ENCODE measurements around the gene FAM168B.

FAM168B gene

GRCh38 chr2:131056932-131057287 lies 36.4 kb downstream of the FAM168B start:
- no peak for DNase-seq (ENCODE audit: insufficient read length, low spot score)
- no peak for FAIRE-seq

DNA sequence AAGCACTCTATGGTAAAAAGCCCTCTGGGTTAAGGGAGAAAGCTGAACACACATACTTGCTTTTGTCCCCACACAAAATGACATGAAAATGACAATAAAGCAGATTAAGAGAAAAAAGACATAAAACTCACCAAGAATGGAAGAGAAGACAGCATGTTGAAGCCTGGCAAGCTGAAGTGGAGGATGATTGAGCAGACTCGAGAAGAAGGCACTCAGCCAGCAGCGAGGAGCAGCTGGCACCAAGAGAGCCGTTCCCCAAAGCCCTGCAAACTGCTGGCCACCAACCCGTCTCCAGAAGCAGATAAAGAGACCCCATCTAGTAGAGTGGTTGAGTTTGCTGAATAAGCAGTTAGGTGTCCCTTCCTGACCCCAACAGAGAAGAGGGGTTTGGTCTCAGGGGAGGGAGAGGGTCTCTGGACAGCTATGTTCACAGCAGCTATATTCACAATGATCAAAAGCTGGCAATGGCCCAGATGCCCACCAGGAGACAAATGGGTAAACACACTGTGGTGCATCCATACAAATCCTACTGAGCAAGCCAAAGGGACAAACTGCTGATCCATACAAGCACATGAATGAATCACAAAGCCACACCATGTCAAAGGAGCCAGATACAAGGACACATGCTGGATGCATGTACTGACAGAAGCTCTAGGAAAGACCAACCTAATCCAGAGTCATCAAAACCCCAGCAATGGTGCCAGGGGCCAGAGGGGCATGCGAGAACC lies 36.9 kb downstream of the FAM168B start:
- FAIRE-seq = no peak
- no peak for DNase-seq (ENCODE audit: insufficient read length, low spot score)

DNA sequence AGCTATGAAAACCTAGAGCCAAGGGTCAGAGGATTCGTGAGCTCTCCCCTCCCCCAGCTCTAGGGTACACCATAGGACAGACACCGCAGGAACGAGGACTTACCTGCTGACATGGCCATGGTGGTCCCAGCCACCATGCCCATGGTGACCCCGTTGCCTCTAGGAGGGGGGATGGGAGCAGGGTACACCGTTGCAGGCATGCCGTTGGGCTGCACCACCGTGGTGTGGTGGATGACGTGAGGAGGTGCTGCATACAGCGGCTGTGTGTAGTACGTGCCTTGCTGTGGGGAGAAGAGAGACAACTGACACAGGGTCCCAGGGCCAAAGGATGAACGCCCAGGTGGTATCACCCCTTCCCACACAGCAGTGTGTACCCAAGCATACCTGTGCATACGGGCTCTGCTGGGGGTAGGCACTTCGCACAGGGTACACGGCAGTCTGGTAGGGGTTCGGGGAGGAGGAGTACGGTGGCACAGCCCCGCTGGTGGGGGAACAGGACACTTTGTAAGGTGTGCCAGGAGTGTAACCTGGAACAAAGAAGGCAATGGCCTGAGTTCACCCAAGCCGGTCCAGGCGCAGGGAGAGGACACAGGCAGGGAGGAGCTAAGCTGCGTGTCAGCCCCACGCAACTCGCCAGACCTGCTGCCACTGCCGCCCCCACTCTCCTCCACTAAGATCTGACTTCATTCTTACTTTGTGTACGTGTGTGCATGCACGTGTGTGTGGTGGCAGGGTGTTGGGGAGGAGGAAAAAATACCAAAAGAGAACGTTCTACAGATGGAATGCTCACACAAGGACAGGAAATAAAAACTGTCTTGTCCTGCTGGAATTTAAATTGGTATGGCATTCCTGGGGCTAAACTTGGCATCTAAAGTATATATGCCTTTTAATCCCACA lies 37.8 kb downstream of the FAM168B start:
- DNase-seq (ENCODE audit: insufficient read length, low spot score) = no peak

GRCh38 chr2:131054488-131054887 lies 38.8 kb downstream of the FAM168B start:
- no peak for FAIRE-seq

More for the DNA sequence above, 37.8 kb downstream of the FAM168B start:
- FAIRE-seq = no peak

DNA sequence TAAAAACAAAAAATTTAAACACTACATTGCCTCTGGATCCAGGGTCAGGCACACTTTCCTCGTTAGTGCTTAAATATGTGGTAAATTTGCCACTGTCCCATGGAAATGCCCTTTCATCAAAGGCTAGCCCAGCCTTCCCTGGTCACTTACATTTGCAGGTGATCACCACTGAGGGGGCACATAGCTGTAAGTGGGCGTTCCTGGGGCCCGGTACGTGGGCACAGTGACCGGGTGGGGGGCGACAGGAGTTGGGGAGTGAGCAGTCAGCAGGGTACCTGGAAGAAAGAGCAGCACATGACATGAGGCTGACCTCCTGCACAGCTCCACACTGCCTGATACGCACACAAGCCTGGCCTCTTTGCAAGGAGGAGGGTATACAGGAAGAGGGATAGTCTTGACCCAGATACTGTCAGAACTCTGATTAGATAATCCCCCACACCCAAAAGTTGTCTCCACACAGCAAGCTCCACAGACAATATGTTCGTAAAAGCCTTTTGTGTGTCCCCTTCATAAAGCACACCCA lies 40.5 kb downstream of the FAM168B start:
- no peak for DNase-seq (ENCODE audit: insufficient read length, low spot score)
- no peak for FAIRE-seq

More at GRCh38 chr2:131054488-131054887, 38.8 kb downstream of the FAM168B start:
- no peak for DNase-seq (ENCODE audit: insufficient read length, low spot score)

DNA sequence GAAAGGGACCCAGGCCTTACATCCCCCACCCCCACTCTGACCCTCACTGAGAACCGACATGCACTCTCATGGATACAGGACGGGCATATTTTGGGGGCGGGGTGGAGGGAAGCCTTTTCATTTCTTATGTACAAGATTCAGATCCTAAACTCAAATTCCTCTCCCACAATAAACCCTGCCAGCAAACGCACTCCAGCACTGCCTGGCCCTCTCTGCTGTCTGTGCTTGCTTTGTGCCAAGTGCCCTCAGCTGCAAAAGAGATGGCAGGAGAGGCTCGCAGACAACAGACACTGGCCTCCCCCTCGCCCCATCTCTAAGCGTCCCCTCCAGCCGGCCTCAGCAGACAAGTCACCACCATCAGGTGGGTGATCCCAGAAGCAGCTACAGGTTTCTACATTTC lies 42.4 kb downstream of the FAM168B start:
- no peak for FAIRE-seq
- no peak for DNase-seq (ENCODE audit: insufficient read length, low spot score)

DNA sequence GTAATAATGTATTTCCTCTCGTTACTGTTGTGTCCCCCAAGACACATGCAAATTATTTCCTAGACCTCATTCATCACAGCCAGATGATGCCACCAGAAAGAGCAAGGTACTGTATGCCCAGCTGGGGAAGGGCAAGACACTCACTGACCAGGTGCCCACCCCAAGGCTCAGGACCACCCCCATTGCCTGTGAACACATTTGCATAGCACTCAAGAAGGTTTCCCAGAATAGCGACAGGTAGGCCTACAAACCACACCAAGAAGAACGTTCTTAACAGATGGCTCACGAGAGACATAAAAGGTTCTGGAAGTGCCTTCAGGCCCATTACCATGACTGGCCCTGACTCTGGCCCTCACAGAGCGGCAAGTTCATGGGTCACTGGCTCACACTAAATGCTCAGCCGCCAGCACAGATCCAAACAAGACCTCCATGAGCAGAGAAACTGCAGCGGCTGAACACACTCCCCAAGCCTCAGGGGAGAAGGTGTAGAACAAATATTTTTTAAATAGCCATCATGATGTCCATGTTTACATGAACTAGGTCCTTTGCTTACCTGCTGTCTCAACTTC lies 44.0 kb downstream of the FAM168B start:
- DNase-seq (ENCODE audit: insufficient read length, low spot score) (no peak), FAIRE-seq (peak; percentile 38)

DNA sequence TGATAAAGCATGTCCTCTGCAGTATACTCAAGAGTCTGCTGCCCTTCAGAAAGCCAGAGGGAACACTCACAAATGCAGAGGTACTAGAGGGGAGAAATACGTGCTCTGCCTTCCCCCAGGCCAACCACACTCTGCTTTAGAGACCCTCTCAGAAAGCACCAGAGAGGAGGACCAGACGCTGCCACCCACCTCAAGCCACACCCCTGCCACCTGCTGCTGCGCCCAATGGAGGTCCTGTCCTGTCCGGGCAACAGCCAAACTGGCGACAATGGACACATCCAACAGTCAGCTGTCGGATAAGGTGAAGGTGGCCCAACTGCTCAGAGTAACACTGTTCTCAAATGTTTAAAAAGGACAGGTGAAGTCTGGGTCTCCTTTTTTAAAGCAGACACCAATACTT lies 44.6 kb downstream of the FAM168B start:
- no peak for DNase-seq (ENCODE audit: insufficient read length, low spot score)
- no peak for FAIRE-seq

- DNase-seq (ENCODE audit: insufficient read length, low spot score) (no peak), FAIRE-seq (no peak)
These were observed 45.2 kb downstream of the FAM168B start for GRCh38 chr2:131047920-131048560.

GRCh38 chr2:131046918-131047652 lies 46.2 kb downstream of the FAM168B start:
- FAIRE-seq (no peak), DNase-seq (ENCODE audit: insufficient read length, low spot score) (no peak)

DNA sequence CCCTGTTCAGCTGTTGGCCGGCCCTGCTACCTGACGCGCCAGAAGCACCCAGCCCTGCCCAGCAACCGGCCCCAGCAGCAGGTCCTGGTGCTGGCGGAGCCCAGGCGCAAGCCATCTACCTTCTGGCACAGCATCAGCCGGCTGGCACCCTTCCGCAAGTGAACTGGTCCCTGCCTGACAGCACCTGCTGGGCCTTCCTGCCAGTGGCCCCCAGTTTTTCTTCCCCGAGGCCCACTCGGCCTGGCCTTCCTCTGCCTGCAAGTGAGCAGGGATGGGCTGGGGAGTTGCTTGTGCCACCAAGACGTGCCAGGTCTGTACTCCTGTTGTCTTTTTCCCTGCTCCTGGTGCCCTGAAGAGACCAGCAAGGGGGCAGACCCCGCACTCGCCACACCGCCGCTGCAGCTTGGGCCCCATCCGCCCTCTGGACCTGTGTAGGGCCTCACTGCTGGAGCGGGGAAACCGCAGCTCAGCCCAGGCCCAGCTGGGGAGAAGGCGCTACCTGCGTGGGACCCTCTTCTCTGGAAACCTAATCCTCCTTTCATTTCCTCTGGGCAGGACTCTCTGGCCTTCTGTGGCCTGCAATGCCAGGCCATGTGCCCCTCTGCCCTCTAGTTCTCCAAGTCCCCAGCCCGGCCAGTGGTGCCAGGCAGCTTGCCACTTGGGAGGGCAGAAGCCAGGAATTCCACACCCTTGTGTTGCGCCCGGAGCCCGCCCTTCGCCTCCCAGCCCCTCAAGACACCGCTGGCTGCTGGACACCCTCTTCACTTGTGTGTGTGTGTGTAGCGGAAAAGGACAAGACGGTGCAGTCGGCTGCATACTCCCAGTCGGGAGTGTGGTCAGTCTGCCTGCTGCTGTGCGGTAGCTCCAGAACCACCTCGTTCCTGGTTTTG lies 47.0 kb downstream of the FAM168B start:
- no peak for DNase-seq (ENCODE audit: insufficient read length, low spot score)

DNA sequence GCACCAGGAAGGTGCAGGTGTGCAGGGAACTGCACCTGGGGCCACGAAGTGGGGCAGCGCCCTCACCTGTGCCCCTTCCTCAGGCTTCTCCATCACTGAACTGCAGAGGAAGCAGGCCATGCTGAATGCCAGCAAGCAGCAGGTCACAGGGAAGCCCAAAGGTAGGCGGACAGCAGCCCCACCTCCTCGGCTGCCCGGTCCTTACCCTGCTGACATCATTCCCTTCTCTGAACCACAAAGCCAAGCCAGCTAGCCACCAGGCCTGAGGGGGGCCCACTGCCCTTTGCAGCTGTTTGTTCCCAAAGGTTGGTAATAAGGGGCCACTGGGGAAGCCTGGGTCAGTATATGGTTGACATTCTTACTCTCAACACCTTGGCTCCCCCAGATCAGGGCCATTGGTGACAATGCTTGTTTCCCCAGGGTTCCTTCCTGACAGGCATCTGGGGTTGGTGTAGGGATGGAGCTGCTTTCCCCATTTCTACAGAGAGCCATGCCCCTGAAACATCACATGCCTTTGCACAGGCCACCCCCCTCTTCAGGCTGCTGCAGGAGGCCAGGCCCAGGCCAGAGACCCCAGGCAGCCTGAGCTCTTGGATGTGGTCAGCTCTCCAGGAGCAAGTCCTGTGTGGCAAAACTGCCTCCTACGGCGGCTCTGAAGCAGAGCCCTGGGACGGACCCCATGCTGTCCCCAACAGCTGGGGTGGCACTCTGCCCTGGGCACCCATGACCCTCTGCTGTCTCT lies 47.8 kb downstream of the FAM168B start:
- DNase-seq (ENCODE audit: insufficient read length, low spot score) (no peak), FAIRE-seq (no peak)

More for the DNA sequence above, 47.0 kb downstream of the FAM168B start:
- FAIRE-seq = no peak

DNA sequence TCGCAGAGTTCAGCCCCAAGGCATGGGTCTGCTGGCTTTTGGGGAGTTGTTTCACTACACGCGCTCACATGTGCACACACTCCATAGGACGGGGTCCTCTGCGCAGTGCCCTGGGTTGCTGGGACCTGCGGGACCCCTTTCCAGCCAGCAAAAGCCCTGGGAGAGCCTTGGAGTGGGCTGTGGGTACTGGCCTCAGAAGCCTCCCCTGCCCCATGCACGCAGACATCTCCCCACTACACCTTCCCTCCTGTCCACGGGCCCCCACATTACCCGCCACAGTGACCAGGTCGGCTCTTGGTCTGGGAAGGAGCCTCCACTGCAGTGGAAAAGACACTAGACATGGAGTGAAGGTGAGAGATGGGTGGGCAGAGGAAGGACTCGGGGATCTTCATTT lies 48.5 kb downstream of the FAM168B start:
- no peak for FAIRE-seq
- no peak for DNase-seq (ENCODE audit: insufficient read length, low spot score)

DNA sequence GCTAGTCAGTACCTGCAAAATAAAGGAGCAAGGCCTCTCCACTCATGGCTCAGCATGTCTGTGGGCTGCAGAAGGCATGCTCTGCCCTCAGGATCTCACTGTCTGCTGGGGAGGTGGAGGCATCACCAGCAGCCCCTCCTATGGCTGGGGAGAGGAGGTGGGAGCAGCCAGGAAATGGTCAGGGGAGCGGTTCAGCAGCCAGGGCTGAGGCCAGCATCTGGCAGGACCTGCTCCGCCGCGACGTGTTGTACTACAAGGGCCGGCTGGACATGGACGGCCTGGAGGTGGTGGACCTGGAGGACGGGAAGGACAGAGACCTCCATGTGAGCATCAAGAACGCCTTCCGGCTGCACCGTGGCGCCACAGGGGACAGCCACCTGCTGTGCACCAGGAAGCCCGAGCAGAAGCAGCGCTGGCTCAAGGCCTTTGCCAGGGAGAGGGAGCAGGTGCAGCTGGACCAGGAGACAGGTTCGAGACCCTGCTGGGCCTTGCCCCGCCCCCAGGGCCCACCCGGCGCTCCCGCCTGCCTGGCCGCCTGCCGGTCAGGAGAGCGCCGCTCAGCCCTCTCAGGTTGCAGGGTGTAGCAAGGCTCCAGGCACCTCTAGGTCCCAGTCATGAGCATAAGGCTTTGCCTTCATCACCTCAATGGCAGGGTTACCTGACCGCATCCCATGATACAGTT lies 49.0 kb downstream of the FAM168B start:
- FAIRE-seq (no peak), DNase-seq (ENCODE audit: insufficient read length, low spot score) (no peak)

GRCh38 chr2:131043199-131044074 lies 49.8 kb downstream of the FAM168B start:
- no peak for DNase-seq (ENCODE audit: insufficient read length, low spot score)
- no peak for FAIRE-seq

DNA sequence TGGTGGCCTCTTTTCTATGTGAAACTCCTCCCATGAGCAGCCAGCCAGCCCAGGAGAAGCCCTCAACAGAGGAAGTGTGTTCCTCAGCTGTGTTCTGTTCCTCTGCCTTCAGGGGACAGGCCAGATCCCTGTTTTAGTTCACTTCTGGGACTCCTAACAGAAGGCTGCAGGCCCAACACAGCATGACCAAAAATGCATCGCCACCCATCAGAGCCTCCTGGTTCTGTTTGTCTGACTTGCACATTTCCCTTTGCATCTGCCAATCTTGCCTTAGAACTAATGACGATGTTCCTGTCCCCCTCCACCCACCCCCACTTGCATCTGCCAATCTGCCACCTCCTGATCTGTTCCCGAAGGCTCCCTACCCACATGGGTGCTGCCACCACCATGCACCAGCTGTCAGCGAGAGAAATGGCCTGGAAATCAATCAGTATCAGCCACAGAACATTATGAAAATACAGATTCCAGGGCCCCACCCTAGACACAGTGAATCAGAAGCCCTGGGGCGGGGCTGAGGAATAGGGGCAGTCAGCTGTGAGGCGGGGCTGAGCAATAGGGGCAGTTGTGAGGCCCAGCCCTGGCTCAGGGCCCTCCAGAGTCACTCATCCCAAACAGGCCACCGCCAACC lies 51.0 kb downstream of the FAM168B start:
- DNase-seq (ENCODE audit: insufficient read length, low spot score) = no peak
- no peak for FAIRE-seq

Data from HTR-8/SVneo (cell line).